A673 (cell line): Measurements from ENCODE around the gene SRSF7. TPM values are rescaled to one million over a fixed set of nuclear protein-coding genes. Genes with fewer than 3 reads are reported as not detected.

Experiments used
- BruUV-seq: library from RNA; stranded (reverse); fragments of 400-500 nt; replicated peaks from 2 replicates; lab custom pipeline; 2021; lab: Mats Ljungman, UMichigan
- CTCF ChIA-PET: fragments of 300-600 bp; sonication (Branson Sonifier 250); formaldehyde crosslinking; loops from one replicate; lab custom pipeline; 2022; ENCODE audit warnings: antibody characterized with exemption; lab: Charles Lee
- POLR2A ChIA-PET: fragments of 300-600 bp; sonication (Branson Sonifier 250); formaldehyde crosslinking; loops from one replicate; lab custom pipeline; 2022; ENCODE audit warnings: antibody characterized with exemption; ENCODE audit not compliant: low non-redundant PET; lab: Charles Lee
- DNase-seq: peaks from one replicate; pipeline ENCODE4 v3.0.0-alpha.2; 2015; ENCODE audit warnings: low spot score
- H3K27ac ChIP-seq: fragments of 200-600 bp; sonication (generic); 2 replicates; pipeline ENCODE4 v1.5.1; 2016; ENCODE audit warnings: mixed run types, low read depth, mild to moderate bottlenecking, mixed read lengths, antibody characterized with exemption, low read length; ENCODE audit not compliant: poor library complexity, severe bottlenecking
- H3K27me3 ChIP-seq: fragments of 200-600 bp; sonication (generic); replicated peaks from 2 replicates; pipeline ENCODE4 v1.6.1; 2017; ENCODE audit warnings: mixed run types, low read depth, mild to moderate bottlenecking, mixed read lengths, antibody characterized with exemption, low read length; ENCODE audit not compliant: insufficient read depth, poor library complexity
- H3K36me3 ChIP-seq: fragments of 200-600 bp; sonication (generic); 2 replicates; pipeline ENCODE4 v1.6.1; 2016; ENCODE audit warnings: mixed run types, mild to moderate bottlenecking, mixed read lengths, antibody characterized with exemption, low read length; ENCODE audit not compliant: insufficient read depth, poor library complexity, severe bottlenecking
- H3K4me1 ChIP-seq: fragments of 200-600 bp; sonication (generic); 2 replicates; pipeline ENCODE4 v1.6.1; 2017; ENCODE audit warnings: mixed run types, mild to moderate bottlenecking, mixed read lengths, antibody characterized with exemption, low read length; ENCODE audit not compliant: insufficient read depth, poor library complexity, severe bottlenecking
- H3K4me3 ChIP-seq: fragments of 200-600 bp; sonication (generic); 2 replicates; pipeline ENCODE4 v1.5.1; 2016; ENCODE audit warnings: low read depth, mixed run types, mild to moderate bottlenecking, mixed read lengths, low read length; ENCODE audit not compliant: poor library complexity, severe bottlenecking
- H3K9me3 ChIP-seq: fragments of 200-600 bp; sonication (generic); 2 replicates; pipeline ENCODE4 v1.6.1; 2016; ENCODE audit warnings: mixed run types, low read depth, mild to moderate bottlenecking, mixed read lengths, antibody characterized with exemption, low read length; ENCODE audit not compliant: poor library complexity, severe bottlenecking
- EZH2 ChIP-seq: fragments of 200-600 bp; sonication (generic); IDR thresholded peaks from 2 replicates; pipeline ENCODE4 v1.6.1; 2017; ENCODE audit warnings: borderline replicate concordance, low read depth, mild to moderate bottlenecking, mixed read lengths, antibody characterized with exemption, low read length; ENCODE audit not compliant: poor library complexity, severe bottlenecking
- intact Hi-C: fragments of 100-400 bp; cut with micrococcal nuclease; formaldehyde crosslinking; loops from one replicate; pipeline ENCODE4 v1.10.0; 2022; ENCODE audit not compliant: unreplicated experiment
- total RNA-seq: library from RNA; stranded (reverse); gene quantifications from 2 replicates; pipeline ENCODE4 v1.2.3, GENCODE V29; 2021
- TF ChIP-seq, protein P1 (sequence below): fragments of 300-800, 200-600 bp; sonication (generic); conservative IDR thresholded peaks from 2 replicates; pipeline ENCODE4 v1.5.1; 2017; ENCODE audit warnings: low read depth, mild to moderate bottlenecking, antibody characterized with exemption, low read length, moderate library complexity, mixed read lengths

The SRSF7 gene
- total RNA-seq, 1 experiment from 2014 or later: 355 TPM

DNA sequence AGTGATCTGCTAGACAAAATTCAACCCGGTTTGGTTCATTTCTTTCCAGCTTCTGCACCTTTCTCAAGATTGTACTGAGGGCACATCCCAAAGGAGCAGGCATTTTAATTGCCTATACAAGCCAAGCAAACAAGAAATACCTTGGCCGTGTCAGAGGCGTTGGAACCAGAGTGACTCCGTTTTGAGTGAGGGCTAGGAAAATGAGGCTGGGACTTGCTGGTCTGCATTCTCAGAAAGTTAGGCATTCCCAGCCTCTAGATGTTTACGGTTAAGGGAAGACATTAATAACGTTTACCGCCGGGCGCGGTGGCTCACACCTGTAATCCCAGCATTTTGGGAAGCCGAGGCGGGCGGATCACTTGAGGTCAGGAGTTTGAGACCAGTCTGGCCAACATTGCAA lies 25.4 kb upstream of the SRSF7 start:
- H3K36me3 ChIP-seq: peaks cover 6% of the 10 kb centered on the region
- no peaks in the 10 kb centered on the region for H3K27me3 ChIP-seq
- no TSS peak for BruUV-seq
- no peak for DNase-seq
- intact Hi-C loops: no loop called here
- peak overlapping the region; percentile 23 for H3K27ac ChIP-seq
- CTCF ChIA-PET: no interaction called here
- H3K9me3 ChIP-seq: no peaks in the 10 kb centered on the region
- no peak overlapping the region for H3K4me3 ChIP-seq
- POLR2A ChIA-PET: no interaction called here
- TF ChIP-seq EZH2: no peak
- TF ChIP-seq, protein P1, sequence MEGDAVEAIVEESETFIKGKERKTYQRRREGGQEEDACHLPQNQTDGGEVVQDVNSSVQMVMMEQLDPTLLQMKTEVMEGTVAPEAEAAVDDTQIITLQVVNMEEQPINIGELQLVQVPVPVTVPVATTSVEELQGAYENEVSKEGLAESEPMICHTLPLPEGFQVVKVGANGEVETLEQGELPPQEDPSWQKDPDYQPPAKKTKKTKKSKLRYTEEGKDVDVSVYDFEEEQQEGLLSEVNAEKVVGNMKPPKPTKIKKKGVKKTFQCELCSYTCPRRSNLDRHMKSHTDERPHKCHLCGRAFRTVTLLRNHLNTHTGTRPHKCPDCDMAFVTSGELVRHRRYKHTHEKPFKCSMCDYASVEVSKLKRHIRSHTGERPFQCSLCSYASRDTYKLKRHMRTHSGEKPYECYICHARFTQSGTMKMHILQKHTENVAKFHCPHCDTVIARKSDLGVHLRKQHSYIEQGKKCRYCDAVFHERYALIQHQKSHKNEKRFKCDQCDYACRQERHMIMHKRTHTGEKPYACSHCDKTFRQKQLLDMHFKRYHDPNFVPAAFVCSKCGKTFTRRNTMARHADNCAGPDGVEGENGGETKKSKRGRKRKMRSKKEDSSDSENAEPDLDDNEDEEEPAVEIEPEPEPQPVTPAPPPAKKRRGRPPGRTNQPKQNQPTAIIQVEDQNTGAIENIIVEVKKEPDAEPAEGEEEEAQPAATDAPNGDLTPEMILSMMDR: no peak
- H3K4me1 ChIP-seq: peaks cover 17% of the 10 kb centered on the region

DNA sequence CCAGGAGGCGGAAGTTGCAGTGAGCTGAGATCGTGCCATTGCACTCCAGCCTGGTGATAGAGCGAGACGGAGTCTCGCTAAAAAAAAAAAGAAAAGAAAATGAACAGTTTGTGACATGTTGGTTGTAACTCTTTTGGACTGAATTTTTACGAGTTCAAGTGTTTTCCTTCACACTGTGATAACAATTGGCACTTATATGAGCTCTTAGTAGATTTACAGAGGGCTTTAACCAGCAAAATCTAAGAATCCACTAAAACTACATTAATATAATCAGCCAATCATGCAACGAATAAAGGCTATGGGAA lies 24.7 kb upstream of the SRSF7 start:
- POLR2A ChIA-PET: interaction anchor here (0.7 kb wide), 1 partner anchor 24 kb away, joined by 8 read pairs; the partner anchor contains the start of gene SRSF7
- no peaks in the 10 kb centered on the region for H3K9me3 ChIP-seq
- BruUV-seq: no TSS peak
- TF ChIP-seq, protein P1: no peak
- TF ChIP-seq EZH2: no peak
- CTCF ChIA-PET: no interaction called here
- H3K4me3 ChIP-seq: no peak overlapping the region
- no peaks in the 10 kb centered on the region for H3K36me3 ChIP-seq
- peak overlapping the region; percentile 23 for H3K27ac ChIP-seq
- no peaks in the 10 kb centered on the region for H3K27me3 ChIP-seq
- DNase-seq: no peak
- intact Hi-C loops: no loop called here
- H3K4me1 ChIP-seq: peaks cover 18% of the 10 kb centered on the region

DNA sequence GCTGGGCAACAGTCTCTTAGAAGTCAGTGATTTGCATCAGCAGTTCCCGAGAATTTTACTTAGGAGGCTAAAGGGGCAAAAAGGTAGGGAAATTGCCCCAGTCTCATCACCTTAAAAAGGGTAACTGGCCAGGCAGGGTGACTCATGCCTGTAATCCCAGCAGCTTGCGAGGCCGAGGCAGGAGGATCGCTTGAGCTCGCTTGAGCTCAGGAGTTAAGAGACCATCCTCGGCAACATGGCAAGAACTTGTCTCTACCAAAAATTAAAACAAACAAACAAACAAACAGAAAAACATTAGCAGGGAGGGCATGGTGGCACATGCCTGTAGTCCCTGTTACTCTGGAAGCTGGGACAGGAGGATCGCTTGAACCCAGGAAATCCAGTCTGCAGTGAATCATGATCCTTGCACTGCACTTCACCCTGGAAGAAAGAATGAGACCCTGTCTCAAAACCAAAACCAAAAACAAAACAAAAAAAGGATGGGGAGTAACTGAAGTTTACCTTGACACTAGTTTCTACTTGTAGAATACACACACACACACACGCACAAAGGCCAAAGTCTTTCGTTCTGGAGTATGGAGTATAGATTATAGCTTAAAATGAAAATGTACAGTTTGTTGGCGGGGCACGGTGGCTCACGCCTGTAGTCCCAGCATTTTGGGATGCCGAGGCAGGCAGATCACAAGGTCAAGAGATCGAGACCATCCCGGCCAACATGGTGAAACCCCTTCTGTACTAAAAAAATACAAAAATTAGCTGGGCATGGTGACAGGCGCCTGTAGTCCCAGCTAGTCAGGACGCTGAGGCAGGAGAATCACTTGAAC lies 24.1 kb upstream of the SRSF7 start:
- H3K4me3 ChIP-seq: no peak overlapping the region
- H3K9me3 ChIP-seq: no peaks in the 10 kb centered on the region
- no peaks in the 10 kb centered on the region for H3K36me3 ChIP-seq
- H3K27me3 ChIP-seq: no peaks in the 10 kb centered on the region
- BruUV-seq: no TSS peak
- no peak for DNase-seq
- POLR2A ChIA-PET: interaction anchor here (0.7 kb wide), 1 partner anchor 24 kb away, joined by 8 read pairs; the partner anchor contains the start of gene SRSF7
- peaks cover 18% of the 10 kb centered on the region for H3K4me1 ChIP-seq
- TF ChIP-seq, protein P1: no peak
- TF ChIP-seq EZH2: no peak
- CTCF ChIA-PET: no interaction called here
- H3K27ac ChIP-seq: no peak overlapping the region
- intact Hi-C loops: no loop called here
